KMS-11 (cell line): ENCODE data around the gene UGT1A9.

Source experiments
- H2AFZ ChIP-seq: fragments of 200-600 bp; sonication (generic); 2 replicates; pipeline ENCODE4 v1.6.1; 2016; ENCODE audit warnings: antibody characterized with exemption, mixed run types, low read depth
- H3K27ac ChIP-seq: fragments of 200-600 bp; sonication (generic); 2 replicates; pipeline ENCODE4 v1.6.1; 2016; ENCODE audit warnings: mild to moderate bottlenecking, mixed run types
- H3K27me3 ChIP-seq: fragments of 200-600 bp; sonication (generic); 2 replicates; pipeline ENCODE4 v1.6.1; 2017; ENCODE audit warnings: mild to moderate bottlenecking, low read depth, mixed run types, moderate library complexity; ENCODE audit not compliant: insufficient read depth
- H3K36me3 ChIP-seq: fragments of 200-600 bp; sonication (generic); 2 replicates; pipeline ENCODE4 v1.6.1; 2017; ENCODE audit warnings: mild to moderate bottlenecking, mixed run types; ENCODE audit not compliant: insufficient read depth
- H3K4me1 ChIP-seq: fragments of 200-600 bp; sonication (generic); 2 replicates; pipeline ENCODE4 v1.6.1; 2016; ENCODE audit warnings: mild to moderate bottlenecking, low read depth, mixed run types; ENCODE audit not compliant: poor library complexity, severe bottlenecking
- H3K4me2 ChIP-seq: fragments of 200-600 bp; sonication (generic); 2 replicates; pipeline ENCODE4 v1.7.0; 2016; ENCODE audit warnings: mild to moderate bottlenecking, mixed run types
- H3K4me3 ChIP-seq: fragments of 200-600 bp; sonication (generic); IDR thresholded peaks from 2 replicates; pipeline ENCODE4 v1.6.1; 2017; ENCODE audit warnings: low read depth, low read length, mixed read lengths; ENCODE audit not compliant: insufficient read depth
- H3K79me2 ChIP-seq: fragments of 200-600 bp; sonication (generic); 2 replicates; pipeline ENCODE4 v1.6.1; 2016; ENCODE audit warnings: low read depth, mixed run types; ENCODE audit not compliant: insufficient read depth
- H3K9ac ChIP-seq: fragments of 200-600 bp; sonication (generic); 2 replicates; pipeline ENCODE4 v1.6.1; 2016; ENCODE audit warnings: mild to moderate bottlenecking, mixed run types
- H4K20me1 ChIP-seq: fragments of 200-600 bp; sonication (generic); 2 replicates; pipeline ENCODE4 v1.6.1; 2016; ENCODE audit warnings: mild to moderate bottlenecking, mixed run types; ENCODE audit not compliant: insufficient read depth
- TF ChIP-seq, protein P1 (sequence below): fragments of 200-600 bp; sonication (generic); conservative IDR thresholded peaks from 2 replicates; pipeline ENCODE4 v1.6.1; 2017; ENCODE audit warnings: low read depth, mild to moderate bottlenecking, antibody characterized with exemption, low read length, moderate library complexity, mixed read lengths

The UGT1A9 gene

DNA sequence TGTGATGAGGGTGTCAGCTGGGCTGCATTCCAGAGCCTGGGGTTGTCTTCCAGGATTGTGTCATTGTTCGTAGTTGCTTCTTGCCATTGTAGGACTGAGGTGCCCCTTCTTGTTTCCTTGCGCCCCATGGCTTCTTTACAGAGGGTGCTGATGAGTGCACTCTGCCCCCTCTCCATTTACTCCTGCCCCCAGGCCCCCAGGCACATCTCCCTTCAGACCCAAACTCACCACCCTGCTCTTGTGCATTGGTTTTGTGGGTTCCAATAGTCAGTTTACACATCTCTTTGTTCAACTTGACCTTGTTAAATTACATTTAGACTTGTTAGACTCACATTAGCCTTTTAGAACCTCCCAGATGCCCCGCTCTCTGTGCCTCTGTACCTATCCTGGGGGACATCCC lies 149.5 kb downstream of the UGT1A9 start:
- Histone ChIP-seq H3K79me2 (no peaks in the 10 kb centered on the region), H3K4me3 (no peak overlapping the region), H2AFZ (no peak overlapping the region), H3K27me3 (no peaks in the 10 kb centered on the region), H3K9ac (no peak overlapping the region), H3K4me2 (no peak overlapping the region), H3K4me1 (no peaks in the 10 kb centered on the region), H3K36me3 (no peaks in the 10 kb centered on the region), H4K20me1 (no peaks in the 10 kb centered on the region), H3K27ac (no peak overlapping the region)
- TF ChIP-seq, protein P1, sequence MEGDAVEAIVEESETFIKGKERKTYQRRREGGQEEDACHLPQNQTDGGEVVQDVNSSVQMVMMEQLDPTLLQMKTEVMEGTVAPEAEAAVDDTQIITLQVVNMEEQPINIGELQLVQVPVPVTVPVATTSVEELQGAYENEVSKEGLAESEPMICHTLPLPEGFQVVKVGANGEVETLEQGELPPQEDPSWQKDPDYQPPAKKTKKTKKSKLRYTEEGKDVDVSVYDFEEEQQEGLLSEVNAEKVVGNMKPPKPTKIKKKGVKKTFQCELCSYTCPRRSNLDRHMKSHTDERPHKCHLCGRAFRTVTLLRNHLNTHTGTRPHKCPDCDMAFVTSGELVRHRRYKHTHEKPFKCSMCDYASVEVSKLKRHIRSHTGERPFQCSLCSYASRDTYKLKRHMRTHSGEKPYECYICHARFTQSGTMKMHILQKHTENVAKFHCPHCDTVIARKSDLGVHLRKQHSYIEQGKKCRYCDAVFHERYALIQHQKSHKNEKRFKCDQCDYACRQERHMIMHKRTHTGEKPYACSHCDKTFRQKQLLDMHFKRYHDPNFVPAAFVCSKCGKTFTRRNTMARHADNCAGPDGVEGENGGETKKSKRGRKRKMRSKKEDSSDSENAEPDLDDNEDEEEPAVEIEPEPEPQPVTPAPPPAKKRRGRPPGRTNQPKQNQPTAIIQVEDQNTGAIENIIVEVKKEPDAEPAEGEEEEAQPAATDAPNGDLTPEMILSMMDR, result no peak

DNA sequence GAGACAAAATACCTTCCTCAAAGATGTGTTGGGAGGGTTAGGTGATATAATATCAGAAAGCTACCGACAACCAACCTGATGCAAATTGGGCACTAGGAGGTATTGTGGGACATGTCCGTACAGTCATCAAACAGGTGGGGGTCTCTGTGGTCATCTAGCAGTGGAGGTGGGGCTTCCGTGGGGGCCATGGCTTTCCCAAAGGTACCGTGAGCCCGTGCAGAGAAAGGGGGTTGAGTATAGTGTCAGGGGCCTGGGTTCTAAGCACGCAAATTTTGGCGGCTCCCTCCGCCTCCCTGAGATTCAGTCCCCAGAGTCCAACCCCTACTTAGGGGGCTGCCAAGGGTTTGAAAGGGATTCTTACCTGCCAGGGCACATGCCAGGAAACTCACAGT lies 150.0 kb downstream of the UGT1A9 start:
- Histone ChIP-seq H3K4me2 (no peak overlapping the region), H3K27me3 (no peaks in the 10 kb centered on the region), H3K27ac (no peak overlapping the region), H3K36me3 (no peaks in the 10 kb centered on the region), H3K4me1 (no peaks in the 10 kb centered on the region), H3K9ac (no peak overlapping the region), H3K79me2 (no peaks in the 10 kb centered on the region), H4K20me1 (no peaks in the 10 kb centered on the region), H3K4me3 (no peak overlapping the region), H2AFZ (no peak overlapping the region)
- TF ChIP-seq, protein P1, result no peak

DNA sequence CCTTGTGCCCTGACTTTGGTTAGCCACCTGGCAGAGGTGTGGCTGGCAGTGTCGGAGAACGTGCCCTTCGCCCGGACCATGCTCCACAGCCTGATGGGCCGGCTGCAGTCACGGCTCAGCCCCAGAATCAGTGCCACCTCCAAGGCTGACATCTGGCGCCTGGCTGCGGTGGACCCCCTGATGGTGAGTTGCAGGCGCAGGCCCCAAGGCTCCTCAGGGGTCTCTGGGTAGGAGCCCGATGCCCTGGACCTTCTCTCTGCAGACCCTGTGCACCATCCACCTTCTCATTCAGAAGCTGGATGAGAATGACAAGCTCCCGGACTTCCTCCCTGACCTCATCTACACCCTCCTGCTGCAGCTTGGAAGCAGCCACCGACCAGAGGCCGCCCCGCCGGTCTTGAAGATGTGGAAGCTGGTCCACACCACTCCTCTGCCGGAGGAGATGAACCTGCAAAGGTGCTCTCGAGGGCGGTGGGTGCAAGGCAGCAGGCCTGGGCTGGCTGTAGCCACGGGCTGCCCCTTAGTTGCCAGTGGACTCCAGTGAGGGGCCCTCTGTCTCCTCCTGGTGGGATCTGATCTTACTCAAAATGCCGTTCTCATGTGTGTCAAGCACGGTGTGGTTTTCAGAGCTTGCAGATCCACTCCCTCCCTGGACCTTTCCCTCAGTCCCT lies 150.5 kb downstream of the UGT1A9 start:
- Histone ChIP-seq H3K36me3 (no peaks in the 10 kb centered on the region), H3K27ac (no peak overlapping the region), H2AFZ (no peak overlapping the region), H3K79me2 (no peaks in the 10 kb centered on the region), H3K27me3 (no peaks in the 10 kb centered on the region), H3K4me2 (no peak overlapping the region), H3K4me3 (no peak overlapping the region), H3K4me1 (no peaks in the 10 kb centered on the region), H3K9ac (no peak overlapping the region), H4K20me1 (no peaks in the 10 kb centered on the region)
- TF ChIP-seq, protein P1, result no peak
